IPS-15b (cell line): Measurements from ENCODE around the gene HSD11B2.
A peak's percentile ranks its signal among the peaks of the same experiment; 100 is the strongest.

Experiments used
- H3K27me3 ChIP-seq: one replicate; pipeline ENCODE4 v1.6.1; 2013; ENCODE audit warnings: low read length; ENCODE audit not compliant: control insufficient read depth, insufficient read depth
- H3K36me3 ChIP-seq: one replicate; pipeline ENCODE4 v1.6.1; 2013; ENCODE audit warnings: low read length; ENCODE audit not compliant: control insufficient read depth, insufficient read depth
- H3K4me1 ChIP-seq: one replicate; pipeline ENCODE4 v1.6.1; 2013; ENCODE audit warnings: mild to moderate bottlenecking, low read length; ENCODE audit not compliant: control insufficient read depth, insufficient read depth
- H3K4me3 ChIP-seq: one replicate; pipeline ENCODE4 v1.5.1; 2013; ENCODE audit warnings: low read depth, low read length
- H3K9ac ChIP-seq: one replicate; pipeline ENCODE4 v1.6.1; 2013; ENCODE audit warnings: low read depth, mild to moderate bottlenecking, low read length
- H3K9me3 ChIP-seq: one replicate; pipeline ENCODE4 v1.6.1; 2013; ENCODE audit warnings: mild to moderate bottlenecking, low read length; ENCODE audit not compliant: control insufficient read depth, insufficient read depth

The HSD11B2 gene

GRCh38 chr16:67392301-67393059, 38.4 kb upstream of the HSD11B2 start:
- peak overlapping the region; percentile 59 for H3K4me3 ChIP-seq
- peaks cover 12% of the 10 kb centered on the region for H3K4me1 ChIP-seq
- H3K27me3 ChIP-seq: peaks cover 37% of the 10 kb centered on the region
- no peaks in the 10 kb centered on the region for H3K9me3 ChIP-seq
- H3K36me3 ChIP-seq: no peaks in the 10 kb centered on the region
- H3K9ac ChIP-seq: no peak overlapping the region

DNA sequence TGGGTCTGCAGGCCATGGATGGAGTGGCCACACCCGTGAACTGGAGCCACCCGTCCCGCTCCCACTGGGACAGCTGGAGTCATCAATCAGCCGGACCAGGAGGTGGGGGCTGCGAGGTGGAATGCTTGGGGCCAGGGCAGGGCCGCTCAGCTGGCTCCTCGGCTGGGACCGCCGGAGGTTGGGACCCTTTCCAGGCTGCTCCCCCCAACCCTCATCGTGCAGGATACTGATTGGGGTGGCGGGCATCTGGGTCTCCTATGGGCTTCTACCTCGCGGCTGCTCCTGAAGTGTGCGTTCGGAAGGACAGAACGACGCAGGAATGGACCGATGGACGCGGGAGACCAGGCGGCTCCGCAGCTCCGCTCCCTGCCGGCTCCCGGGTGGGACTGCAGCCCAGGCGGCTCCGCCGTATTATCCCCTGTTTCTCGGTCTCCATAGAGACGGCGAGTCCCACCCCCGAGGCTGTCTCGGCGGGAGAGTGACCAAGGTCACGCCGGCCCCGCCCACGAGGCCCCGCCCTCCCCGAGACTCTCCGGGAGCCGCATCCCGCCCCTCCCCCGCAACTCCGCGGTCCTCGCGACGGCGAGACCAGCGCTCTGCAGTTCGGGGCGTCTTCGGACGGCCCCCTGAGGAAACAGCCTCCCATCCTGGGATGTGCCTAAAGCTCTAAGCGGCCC, 37.7 kb upstream of the HSD11B2 start, which contains the start of gene TPPP3:
Gene TPPP3 (minus strand): TSS at position 388 of the 677 bp plus-strand sequence. CDS start 2,387 bp downstream, outside the sequence.
- H3K4me3 ChIP-seq: peak within 1 kb of the TSS; percentile 59
- H3K27me3 ChIP-seq: peaks cover 38% of the 10 kb centered on the region
- H3K9me3 ChIP-seq: no peaks in the 10 kb centered on the region
- no peak within 1 kb of the TSS for H3K9ac ChIP-seq
- no peaks in the 10 kb centered on the region for H3K36me3 ChIP-seq
- H3K4me1 ChIP-seq: peaks cover 12% of the 10 kb centered on the region

DNA sequence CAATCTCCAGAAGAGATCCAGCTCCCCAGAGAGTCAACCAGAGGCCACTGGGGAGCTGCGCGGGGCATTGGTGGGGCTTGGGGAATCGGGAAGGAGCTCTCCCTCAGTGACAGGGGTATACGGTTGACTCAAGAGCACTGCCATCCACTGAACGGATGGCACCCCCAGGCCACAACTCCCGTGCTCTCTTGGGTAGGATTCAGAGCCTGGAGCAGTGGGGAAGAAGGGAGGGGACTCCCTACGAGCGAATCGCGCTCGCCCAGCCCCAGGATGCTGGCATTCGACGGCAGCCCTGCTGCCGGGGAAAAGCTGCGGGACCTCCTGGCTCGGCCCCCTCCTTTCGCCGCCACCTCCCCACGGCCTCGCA, 37.1 kb upstream of the HSD11B2 start:
- Histone ChIP-seq H3K4me1 (peaks cover 12% of the 10 kb centered on the region), H3K4me3 (peak overlapping the region; percentile 59), H3K36me3 (no peaks in the 10 kb centered on the region), H3K27me3 (peaks cover 43% of the 10 kb centered on the region), H3K9me3 (no peaks in the 10 kb centered on the region), H3K9ac (no peak overlapping the region)

DNA sequence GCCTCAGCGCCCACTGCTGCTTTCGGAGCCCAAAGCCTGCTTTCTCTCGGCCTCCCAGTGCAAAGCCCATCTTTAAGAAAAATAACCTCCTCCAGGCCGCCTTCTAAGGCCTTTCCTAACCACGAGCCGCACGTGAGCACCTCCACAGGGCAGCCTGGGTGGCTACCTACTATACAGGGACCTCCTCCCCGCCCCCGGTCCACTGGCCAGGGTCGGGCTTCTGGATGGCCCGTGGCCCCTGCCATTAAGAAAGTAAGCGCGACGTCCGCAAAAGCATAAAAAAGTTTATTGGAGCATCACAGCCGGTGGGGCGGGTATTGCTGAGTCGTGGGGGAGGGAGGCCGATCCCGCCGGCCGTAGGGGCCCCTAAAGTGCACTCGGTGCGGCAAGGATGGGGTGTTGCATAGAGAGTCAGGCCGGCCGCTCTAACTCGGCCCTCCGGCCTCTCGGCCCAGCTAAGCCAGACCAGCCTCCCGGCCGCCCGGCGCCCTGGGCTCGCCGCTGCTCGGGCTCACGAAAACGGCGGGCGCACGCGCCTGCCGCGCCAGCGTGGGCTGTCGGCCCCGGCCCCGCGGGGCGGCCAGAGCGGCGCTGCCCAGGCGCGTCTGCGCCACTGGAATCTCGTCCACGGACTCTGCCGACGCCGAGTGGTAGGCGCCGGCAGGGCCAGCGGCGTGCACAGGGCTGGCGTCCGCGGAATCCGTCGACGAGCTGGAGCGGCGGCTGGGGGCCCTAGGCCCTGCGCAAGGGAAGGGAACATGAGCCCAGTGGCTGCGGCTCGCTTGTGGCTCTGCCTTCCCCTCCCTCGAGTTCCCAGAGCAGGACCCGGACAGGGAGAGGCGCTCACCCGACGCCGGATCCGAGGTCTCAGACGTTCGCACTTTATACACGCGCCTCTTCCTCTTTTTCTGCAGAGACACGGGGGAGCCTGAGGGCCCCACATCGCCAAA, 36.5 kb upstream of the HSD11B2 start:
- H3K27me3 ChIP-seq: peaks cover 45% of the 10 kb centered on the region
- peaks cover 12% of the 10 kb centered on the region for H3K4me1 ChIP-seq
- H3K4me3 ChIP-seq: peak overlapping the region; percentile 59
- no peaks in the 10 kb centered on the region for H3K9me3 ChIP-seq
- H3K36me3 ChIP-seq: no peaks in the 10 kb centered on the region
- H3K9ac ChIP-seq: no peak overlapping the region

DNA sequence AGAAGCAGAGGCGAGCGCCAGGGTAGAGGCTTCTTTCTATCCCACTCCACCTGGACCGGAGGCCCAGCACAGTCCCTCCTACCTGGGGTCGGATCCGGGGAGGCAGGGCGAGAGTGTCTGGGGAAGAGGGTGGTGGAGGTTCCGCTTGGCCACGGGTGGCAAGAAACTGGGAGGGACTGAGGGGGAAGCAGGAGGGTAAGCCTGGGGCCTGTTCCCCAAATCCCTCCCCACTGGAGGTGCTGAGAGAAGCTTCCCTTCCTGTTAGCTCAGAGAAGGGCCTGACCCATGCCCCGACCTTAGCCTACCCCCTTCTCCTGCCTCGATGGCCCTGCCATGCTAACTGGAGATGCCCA, 35.8 kb upstream of the HSD11B2 start:
- Histone ChIP-seq H3K4me3 (peak overlapping the region; percentile 59), H3K9ac (no peak overlapping the region), H3K4me1 (peaks cover 12% of the 10 kb centered on the region), H3K9me3 (no peaks in the 10 kb centered on the region), H3K36me3 (no peaks in the 10 kb centered on the region), H3K27me3 (peaks cover 45% of the 10 kb centered on the region)

GRCh38 chr16:67395458-67396158, 35.3 kb upstream of the HSD11B2 start:
- H3K9me3 ChIP-seq: no peaks in the 10 kb centered on the region
- H3K4me3 ChIP-seq: peak overlapping the region; percentile 59
- peaks cover 12% of the 10 kb centered on the region for H3K4me1 ChIP-seq
- H3K36me3 ChIP-seq: no peaks in the 10 kb centered on the region
- H3K9ac ChIP-seq: no peak overlapping the region
- H3K27me3 ChIP-seq: peaks cover 45% of the 10 kb centered on the region

GRCh38 chr16:67396159-67397035, 34.5 kb upstream of the HSD11B2 start:
- H3K4me1 ChIP-seq: peaks cover 12% of the 10 kb centered on the region
- no peaks in the 10 kb centered on the region for H3K36me3 ChIP-seq
- no peak overlapping the region for H3K9ac ChIP-seq
- H3K4me3 ChIP-seq: peak overlapping the region; percentile 37
- peaks cover 46% of the 10 kb centered on the region for H3K27me3 ChIP-seq
- H3K9me3 ChIP-seq: no peaks in the 10 kb centered on the region

GRCh38 chr16:67397036-67397801, 33.7 kb upstream of the HSD11B2 start:
- peak overlapping the region; percentile 37 for H3K4me3 ChIP-seq
- H3K27me3 ChIP-seq: peaks cover 46% of the 10 kb centered on the region
- no peaks in the 10 kb centered on the region for H3K9me3 ChIP-seq
- H3K36me3 ChIP-seq: no peaks in the 10 kb centered on the region
- no peak overlapping the region for H3K9ac ChIP-seq
- H3K4me1 ChIP-seq: peaks cover 12% of the 10 kb centered on the region

- peaks cover 39% of the 10 kb centered on the region for H3K27me3 ChIP-seq
- H3K4me1 ChIP-seq: peaks cover 12% of the 10 kb centered on the region
- no peak overlapping the region for H3K4me3 ChIP-seq
- no peak overlapping the region for H3K9ac ChIP-seq
- H3K36me3 ChIP-seq: no peaks in the 10 kb centered on the region
- H3K9me3 ChIP-seq: no peaks in the 10 kb centered on the region
Measured at GRCh38 chr16:67397812-67398545, 32.9 kb upstream of the HSD11B2 start.
